HG03521 (cell line): Measurements from ENCODE around the gene GHDC.
"Not testable (repeated sequence)": the region's sequence is repeated elsewhere in the genome, so short reads cannot be mapped to it uniquely, and the experiment has no call there.

ENCODE experiments used
- ATAC-seq: cut with Tn5 transposase; IDR thresholded peaks from one replicate; pipeline ENCODE4 v1.9.1; 2021; ENCODE audit warnings: mild to moderate bottlenecking, moderate library complexity; ENCODE audit not compliant: unreplicated experiment

The GHDC gene

DNA sequence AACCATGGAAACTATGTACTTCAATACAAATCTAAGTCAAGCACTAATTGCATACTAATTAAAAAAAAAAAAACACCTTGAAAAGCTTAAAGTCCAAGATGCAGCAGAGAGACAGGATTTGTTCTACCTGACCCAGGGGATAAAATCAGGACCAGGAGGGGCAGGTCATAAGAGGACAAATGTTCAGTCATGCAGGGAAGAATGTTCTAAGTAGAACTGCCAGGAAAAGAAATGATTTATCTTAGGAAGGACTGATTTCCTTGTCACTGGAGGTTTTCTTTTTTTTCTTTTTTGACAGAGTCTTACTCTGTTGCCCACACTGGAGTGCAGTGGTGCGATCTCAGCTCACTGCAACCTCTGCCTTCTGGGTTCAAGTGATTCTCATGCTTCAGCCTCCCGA lies 9.1 kb upstream of the GHDC start:
- no peak for ATAC-seq

DNA sequence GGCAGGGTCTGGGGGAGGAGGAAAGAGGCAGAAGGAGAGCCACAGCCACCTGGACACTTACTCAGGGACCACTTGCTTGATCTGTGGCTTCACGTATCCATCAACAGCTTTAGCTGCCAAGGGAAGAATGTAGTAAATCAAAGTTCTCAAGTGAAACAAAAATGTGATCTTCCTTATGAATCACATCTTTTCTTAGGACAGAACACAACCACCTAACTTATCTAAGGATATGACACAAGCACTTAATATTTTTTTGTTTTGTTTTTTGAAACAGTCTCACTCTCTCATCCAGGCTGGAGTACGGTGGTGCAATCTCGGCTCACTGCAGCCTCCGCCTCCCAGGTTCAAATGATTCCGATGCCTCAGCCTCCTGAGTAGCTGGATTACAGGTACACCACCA lies 8.4 kb upstream of the GHDC start:
- ATAC-seq = no peak

DNA sequence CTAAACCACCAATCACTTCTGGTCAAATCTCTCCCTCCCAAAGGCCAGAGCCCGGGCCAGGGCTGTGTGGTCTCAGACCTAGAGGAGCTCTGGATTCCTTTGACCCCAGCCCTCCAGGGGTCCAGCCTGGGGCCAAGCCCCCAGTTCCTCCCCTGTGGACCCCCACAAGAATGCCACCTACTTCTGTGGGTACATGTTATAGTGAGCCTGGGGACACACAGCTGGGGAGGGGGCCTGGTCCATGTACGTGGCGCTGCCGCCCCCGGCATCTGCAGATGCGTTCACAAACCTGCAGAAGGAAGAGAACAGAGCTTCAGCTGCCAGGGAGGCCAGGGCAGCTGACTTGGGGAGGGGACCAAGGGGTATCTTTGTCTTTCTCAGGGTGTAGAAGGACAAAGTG lies 7.9 kb upstream of the GHDC start:
- ATAC-seq = no peak

DNA sequence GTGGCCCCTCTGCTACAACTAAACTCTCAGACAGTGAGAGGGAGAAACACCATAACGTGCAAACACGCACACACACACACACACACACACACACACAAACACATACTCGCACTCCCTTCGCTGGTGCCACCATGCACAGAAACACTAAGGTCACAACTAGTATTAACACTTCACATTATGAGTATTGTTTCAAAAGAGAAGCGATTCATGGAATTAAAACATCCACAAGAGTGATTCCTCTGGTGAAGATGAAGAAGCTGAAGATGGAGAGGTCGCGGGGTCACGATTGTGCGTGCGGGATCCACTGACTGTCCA lies 7.1 kb upstream of the GHDC start:
- ATAC-seq = no peak

DNA sequence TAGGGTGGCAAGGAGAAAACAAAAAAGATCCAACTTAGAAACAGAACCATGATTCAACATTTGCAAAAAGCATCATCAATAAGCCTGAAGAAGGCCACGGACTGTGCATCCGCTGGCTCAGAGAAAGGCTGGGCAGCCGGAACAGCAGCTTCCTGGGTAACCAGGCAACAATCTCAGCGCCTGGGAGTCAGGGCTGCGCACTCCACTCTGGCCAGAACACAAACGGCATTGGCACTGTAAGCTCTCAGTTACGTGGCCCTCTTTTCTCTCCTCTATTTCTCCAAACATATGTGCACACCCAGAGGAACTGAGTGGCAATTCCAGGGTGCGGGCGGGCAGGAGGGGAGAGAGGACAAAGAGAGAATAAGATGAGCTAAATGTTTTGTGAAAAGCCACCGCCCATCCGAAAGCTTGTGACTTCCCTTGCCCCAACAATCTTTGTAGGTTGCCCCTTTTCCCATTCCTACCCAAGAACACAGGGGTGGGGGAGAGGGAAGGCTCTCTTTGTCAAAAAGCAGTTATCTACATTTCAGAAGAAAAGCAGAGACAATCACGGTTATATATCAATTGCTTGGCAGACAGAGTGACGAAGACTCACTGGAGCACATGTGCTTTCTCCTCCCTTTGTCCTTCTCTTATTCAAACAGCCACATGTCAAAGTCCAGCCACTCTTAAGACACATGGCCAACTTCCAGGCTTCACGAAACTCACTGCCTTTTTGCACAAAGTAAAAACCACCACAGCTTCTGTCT lies 6.6 kb upstream of the GHDC start:
- no peak for ATAC-seq

DNA sequence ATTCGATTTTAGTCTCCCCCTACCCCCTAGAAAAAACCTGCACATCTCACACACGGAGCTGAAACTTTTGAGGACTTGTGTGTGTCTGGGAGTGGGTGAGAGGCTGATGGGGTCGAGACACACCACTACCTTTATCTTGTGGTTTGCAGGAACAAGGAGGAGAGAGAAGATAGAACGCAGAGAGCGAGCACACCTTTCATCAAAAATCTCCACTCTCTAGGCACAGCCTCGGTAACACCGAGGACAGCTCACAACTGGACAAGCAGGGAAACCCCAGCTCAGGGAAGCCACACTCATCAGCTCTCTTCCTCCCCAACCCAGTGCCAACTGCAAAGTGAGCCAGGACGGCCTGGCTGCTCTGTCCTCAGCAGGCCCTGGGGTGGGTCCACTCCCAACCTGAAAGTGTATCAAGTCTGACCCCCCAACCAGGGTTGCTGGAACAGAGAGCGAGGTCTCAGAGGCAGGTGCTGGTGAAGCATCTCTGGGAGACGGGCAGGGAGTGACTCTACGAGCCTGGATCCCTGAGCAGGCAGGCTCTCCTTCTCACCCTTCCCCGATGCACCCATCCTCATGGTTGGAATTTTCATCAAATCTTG lies 5.2 kb upstream of the GHDC start:
- no peak for ATAC-seq

DNA sequence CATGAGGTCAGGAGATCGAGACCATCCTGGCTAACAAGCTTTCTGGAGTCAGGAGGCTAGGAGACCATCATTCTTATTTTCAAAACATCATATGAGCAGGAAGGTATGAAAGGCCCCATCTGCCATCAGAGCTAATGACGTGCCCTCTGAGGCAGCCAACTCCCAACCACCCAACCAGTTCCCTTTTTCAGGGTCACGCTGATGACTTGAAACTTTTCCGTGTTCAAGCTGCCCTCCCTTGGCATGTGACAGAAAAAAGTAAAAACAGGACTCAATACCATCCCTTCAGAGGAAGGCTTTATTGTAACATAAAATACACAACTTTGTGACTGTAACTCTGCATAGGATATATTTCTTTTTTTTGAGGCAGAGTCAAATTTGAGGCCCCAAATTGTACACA lies 4.6 kb upstream of the GHDC start:
- no peak for ATAC-seq

DNA sequence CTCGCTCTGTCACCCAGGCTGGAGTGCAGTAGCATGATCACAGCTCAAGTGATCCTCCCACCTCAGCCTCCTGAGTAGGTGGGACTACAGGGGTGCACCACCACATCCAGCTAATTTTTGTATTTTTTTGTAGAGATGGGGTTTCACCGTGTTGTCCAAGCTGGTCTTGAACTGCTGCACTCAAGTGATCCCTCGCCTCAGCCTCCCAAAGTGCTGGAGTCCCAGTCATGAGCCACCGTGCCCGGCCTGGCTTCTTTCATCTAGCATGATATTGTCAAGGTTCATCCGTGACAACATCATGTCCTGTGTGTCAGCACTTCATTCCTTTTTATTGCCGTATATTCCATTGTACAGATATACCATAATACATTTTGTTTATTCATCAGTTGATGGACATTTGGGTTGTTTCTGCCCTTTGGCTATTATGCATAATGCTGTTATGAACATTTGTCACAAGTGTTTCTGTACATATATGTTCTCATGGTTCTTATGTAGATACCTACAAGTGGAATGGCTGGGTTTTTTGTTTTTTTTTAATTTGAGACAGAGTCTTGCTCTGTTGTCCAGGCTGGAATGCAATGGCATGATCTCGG lies 3.4 kb upstream of the GHDC start:
- ATAC-seq = no peak

DNA sequence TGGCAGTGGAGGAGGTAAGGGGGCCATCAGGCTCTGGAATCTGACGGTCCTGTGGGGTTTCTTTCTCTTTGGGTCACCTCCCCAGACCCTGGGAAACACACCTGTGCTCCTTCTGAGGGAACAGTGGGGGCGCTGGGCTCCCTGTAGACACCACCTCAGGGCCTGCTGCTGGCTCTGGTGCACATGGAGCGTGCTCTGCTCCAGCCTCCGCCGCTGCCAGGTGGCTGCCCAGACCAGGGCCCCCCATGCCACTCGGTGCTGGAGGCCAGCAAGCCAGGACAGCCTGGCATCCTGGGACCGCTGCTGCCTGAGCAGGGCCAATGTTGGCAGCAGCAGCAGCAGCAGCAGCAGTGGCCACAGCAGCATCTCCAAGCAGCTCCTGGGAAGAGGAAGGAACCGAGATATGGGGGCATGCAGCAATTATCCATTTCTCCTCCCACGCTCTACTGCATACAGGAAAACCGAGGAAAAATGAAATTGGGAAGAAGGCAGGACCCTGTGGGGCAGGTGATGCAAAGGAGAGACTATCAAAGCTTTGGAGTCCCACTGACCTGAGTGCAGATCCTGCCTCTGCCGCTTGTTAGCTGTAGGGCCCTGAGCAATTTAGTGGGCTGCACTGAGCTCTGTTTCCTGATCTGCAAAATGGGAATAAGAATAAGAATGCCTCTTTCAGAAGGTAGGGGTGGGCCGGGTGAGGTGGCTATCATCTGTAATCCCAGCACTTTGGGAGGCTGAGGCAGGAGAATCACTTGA lies 902 bp downstream of the GHDC start:
- ATAC-seq = no peak

DNA sequence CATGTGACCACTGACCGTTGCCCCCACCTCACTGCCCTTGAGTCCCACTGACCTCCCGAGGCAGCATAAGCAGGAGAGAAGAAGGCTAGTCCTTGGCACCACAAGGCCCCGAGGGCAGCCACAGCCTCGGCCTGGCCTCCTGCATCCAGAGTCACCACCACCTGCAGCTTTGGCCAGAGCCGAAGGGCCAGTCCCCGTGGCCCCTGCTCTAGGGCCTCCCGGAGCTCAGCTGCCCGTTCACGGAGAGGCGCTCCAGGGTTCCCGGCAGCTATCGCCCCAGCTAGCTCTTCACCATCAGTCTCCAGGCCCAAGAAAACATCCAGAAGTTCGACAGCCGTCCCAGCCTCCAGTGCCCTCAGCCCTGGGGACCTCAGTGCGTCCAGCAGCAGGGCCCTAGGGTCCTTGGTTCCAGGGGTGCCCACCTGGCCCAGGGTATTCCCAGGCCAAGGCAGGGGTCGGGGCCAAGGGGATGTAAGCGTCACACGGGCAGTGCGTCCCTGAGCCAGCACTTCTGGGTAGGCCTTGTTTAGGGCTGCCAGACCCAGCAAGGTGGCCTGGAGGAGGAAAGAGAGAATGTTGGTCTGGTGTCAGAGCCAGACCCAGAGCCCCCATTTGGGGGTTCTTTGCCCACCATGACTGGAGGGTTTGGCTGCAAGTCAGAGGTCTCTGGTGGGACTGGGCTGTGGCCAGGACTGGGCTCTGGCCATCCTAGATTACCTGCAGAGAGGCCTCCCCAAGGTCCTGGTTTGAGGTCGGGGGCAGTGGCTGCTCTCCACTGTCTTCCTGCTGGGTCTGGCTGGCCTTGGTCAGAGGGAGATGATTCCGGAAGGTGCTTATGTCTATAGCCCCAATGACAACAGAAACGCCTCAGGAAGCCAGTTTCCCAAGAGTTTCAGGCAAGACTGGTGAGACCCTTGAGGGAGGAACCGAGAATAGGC lies 1.8 kb downstream of the GHDC start:
- ATAC-seq = no peak

DNA sequence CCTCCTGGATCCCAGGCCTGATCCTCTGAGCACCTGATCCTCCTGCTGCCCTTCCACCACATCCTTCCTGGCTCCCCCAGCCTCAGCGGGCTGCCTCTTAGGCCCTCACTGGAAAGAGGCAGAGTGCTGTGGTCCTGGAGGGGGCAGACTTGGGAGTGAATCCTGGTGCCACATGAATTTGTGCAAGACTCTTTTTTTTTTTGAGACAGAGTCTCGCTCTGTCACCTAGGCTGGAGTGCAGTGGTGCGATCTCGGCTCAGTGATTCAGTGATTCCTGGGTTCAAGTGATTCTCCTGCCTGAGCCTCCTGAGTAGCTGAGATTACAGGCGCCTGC lies 3.1 kb downstream of the GHDC start:
- ATAC-seq = no peak

DNA sequence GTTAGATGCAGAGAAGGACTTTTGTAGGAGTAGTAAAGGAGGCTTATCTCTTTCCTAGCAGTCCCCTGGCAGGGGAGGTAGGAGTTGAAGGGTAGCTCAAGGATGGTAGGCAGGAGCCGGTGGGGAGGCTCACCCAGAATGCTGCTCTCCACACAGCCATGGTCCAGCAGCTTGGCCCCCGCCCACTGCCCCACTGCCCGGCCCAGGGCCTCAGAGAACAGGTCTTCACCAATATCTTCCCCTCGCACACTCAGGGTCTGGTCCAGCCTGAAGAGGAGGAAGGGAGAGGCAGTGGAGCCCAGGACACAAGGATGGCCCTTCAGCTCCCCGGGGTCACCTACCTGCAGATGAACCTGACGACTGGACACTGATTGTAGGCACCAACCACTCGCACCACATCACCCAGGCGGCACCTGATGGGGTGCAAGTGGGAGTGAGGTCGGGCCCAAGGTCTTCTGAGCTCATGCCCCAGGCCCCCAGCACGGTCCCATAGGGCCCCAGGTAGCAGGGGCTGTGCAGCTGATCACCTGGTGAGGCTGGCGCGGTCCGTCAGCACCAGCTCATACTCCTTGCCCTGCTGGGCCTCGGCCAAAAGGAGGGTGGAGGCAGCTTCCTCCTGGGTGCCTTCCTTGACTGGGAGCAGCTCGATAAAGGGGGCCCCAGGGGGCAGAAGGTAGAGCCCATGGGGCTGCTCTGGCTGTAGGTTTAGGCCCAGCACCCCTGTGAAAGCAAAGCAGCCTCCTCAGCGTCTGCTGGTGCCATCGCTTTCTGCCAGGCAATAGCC lies 3.6 kb downstream of the GHDC start:
- ATAC-seq = no peak

DNA sequence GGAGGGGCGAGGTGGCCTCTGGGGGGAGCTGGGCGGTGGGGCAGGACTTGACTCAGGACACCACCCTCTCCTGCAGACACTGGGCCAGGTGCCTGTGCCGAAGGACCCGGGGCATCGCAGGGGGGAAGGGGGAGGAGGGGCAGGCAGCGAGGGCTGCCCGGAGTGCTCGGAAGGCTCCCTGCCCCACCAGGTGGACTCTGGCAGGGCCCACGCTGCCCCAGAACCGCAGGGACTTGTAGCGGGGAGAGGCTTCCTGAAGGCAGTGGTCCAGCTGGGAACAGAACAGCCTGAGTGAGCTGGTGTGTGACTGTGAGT lies 4.7 kb downstream of the GHDC start:
- ATAC-seq = no peak

DNA sequence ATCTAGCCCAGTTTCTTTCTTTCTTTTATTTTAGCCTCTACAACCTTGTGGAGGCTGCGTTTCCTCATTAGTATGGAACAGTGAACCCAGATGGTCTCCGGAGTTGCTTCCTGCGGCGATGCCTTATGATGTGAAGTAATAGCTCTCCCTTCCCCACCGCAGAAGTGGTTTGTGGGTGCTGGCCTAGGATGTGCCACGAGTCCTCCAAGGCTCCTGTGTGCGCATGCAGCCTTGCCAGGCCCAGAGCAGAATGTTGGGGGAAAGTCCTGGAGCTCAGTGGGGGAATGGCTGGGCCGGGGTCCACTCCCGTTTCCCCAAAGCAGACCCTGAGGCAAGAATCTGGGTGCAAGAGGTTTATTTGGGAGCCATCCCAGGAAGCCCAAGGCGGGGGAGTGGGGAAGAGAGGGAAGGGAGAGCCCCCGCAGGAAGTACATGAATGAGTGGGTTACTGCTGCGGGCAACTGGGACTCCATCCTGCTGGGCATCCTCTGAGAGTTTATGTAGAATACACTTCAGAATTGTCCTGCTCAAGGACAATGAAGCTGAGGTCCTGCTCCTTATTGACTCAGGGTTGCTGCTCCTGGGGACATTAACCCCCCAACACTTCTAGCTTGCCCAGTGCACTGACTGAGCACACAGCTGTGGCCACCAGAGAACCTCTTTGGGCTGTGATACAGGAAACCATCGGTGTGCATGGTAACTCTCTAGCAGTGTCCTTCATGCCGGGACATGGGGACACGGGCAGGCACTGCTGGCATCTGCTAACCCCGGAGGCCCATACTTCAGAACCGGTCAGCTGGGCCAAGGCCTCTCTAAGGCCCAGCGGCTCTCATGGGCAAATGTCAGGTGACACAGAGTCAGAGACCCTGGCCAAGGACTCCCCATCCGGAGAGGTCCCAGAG lies 5.3 kb downstream of the GHDC start:
- no peak for ATAC-seq

DNA sequence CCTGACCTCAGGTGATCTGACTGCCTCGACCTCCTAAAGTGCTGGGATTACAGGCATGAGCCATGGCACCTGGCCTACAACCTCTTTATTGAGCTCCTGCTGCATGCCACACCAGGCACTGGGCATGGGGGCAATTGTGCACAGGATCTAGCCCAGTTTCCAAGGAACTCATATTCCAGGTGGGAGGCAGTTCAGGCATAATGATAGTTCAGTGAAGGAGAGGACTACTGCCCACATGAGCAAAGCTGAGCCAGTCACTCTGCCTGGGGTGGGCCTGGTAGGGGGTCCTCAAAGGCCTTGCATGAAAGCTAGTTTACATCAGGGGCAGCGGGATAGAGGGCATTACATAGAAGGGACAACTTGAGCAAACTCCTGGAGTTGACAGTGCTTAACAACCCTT lies 6.5 kb downstream of the GHDC start:
- no peak for ATAC-seq

DNA sequence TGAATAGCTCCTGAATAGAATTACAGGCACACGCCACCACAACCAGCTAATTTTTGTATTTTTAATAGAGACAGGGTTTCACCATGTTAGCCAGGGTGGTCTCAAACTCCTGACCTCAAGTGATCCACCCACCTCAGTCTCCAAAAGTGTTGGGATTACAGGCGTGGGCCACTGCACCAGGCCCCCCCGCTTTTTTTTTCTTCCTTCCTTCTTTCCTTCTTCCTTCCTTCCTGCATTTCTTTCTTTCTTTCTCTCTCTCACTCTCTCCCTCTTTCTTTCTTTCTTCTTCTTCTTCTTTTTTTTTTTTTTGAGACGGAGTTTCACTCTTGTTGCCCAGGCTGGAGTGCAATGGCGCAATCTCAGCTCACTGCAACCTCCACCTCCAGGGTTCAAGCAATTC lies 8.1 kb downstream of the GHDC start:
- not testable (repeated sequence) for ATAC-seq

DNA sequence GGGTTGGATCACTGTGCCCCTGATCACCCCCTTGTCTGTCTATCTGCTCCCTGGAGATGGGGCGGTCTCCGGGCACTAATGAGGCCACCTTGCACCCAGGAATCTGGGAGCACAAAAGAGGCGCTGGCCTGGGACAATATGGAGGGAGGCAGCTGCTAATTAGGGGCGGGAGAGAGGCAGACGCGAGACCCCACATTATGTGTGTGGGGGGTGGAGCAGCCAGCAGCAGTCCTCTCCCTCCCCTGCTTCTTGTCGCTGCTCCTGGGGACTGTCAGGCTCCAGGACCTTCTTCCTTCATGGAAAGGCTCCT lies 8.7 kb downstream of the GHDC start:
- no peak for ATAC-seq

DNA sequence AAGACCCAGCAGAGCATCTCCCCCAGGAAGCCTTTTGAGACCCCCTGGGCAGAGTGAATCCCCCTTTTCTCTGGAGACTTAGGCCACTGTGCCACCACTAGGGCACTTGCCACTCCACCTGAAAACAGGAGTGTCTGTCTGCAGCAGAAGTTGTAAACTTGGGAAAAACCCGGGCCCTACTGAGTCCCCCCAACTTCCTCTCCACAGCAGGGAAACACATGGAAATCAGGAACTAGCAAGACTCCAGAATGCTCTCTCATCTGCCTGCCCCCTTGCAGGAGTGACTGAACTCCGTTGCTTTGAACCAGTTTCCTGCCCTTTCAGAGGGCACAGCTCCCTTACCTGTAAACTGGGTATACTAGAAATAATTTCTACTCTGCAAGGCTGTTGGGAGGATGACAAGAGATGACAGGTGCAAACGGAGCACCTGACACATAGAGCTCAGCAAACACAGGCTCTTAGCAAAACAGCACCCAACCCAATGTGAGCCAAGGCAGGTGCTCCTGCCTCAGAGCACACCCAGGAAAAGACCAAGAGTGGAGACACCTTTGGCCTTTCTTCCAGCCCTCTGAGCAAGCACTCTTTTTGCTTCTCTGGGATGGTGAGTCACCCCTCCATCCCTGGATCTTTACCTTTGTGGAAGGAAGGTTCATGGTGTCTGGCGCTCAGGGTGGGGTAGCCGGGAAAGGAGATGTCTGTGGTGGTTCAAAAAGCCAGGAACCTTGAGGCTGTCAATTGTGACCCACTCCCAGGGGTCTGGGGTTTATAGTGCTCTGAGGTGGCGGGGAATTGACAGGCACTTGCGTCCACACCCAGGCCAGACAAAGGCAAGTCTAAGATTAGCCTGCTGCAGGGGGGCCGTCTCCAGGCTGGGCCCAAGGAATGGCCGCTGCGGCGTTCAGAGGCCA lies 9.3 kb downstream of the GHDC start, which contains the start of gene HCRT:
Gene HCRT, minus strand, starts transcription at position 740 of the 908 bp plus-strand sequence. Its CDS starts 87 bp downstream, at position 653.
- ATAC-seq = no peak
